Activated T-cell treated with anti-CD3 and anti-CD28 coated beads, Interleukin-2, amount 50 U/mL, for 72 hours (primary cell): ENCODE measurements around the gene LIMD2. TPM values are rescaled to one million over a fixed set of nuclear protein-coding genes. Genes with fewer than 3 reads are reported as not detected.
"Not testable (repeated sequence)": the region's sequence is repeated elsewhere in the genome, so short reads cannot be mapped to it uniquely, and the experiment has no call there.

Source experiments
- ATAC-seq, 2 donors: fragments of 150-1000 bp; cut with Tn5 transposase; replicated peaks in 1 of 2; 2 replicates each; pipeline ENCODE4 v1.10.0; 2021; ENCODE audit warnings: moderate library complexity in 2 of 2, mild to moderate bottlenecking in 1 of 2
- DNase-seq, 2 donors: peaks; one replicate each; pipeline ENCODE4 v3.0.0; 2021 to 2022; ENCODE audit warnings: mixed read lengths in 1 of 2
- H3K27ac Mint-ChIP-seq: one replicate; pipeline ENCODE4 v1.8.0; 2022; ENCODE audit warnings: mild to moderate bottlenecking, moderate library complexity, mixed read lengths
- H3K27me3 Mint-ChIP-seq: one replicate; pipeline ENCODE4 v1.8.0; 2022; ENCODE audit warnings: low read depth, mixed read lengths
- H3K36me3 Mint-ChIP-seq, 2 donors: one replicate each; pipeline ENCODE4 v1.8.0; 2022; ENCODE audit warnings: mixed read lengths in 2 of 2, mild to moderate bottlenecking in 1 of 2; ENCODE audit not compliant: insufficient read depth in 2 of 2
- H3K4me1 Mint-ChIP-seq: one replicate; pipeline ENCODE4 v1.8.0; 2022; ENCODE audit warnings: low read depth, mixed read lengths
- H3K4me3 Mint-ChIP-seq, 2 donors: one replicate each; pipeline ENCODE4 v1.8.0; 2022; ENCODE audit warnings: mild to moderate bottlenecking in 2 of 2, mixed read lengths in 2 of 2, moderate library complexity in 2 of 2
- H3K9me3 Mint-ChIP-seq, 2 donors: one replicate each; pipeline ENCODE4 v1.8.0; 2022; ENCODE audit warnings: mixed read lengths in 2 of 2
- total RNA-seq, 2 donors: library from RNA; stranded (reverse); gene quantifications; one replicate each; pipeline ENCODE4 v1.2.3, GENCODE V29; 2022

Gene LIMD2
- 100 to 1,000 TPM; 227 to 324 TPM for total RNA-seq

GRCh38 chr17:63699638-63700527 is at the start of gene LIMD2:
TSS of gene LIMD2 (minus strand) at chr17:63700125. CDS start at chr17:63699298, 827 bp downstream.
- H3K36me3 Mint-ChIP-seq, result peaks cover 7 to 8% of the 10 kb centered on the region in 2 donors
- H3K27me3 Mint-ChIP-seq, result no peaks in the 10 kb centered on the region
- ATAC-seq, result peak; percentile 27 to 36
- H3K4me1 Mint-ChIP-seq, result peaks cover 66% of the 10 kb centered on the region
- H3K9me3 Mint-ChIP-seq, result no peaks in the 10 kb centered on the region
- peak within 1 kb of the TSS; percentile 96 to 97 for H3K4me3 Mint-ChIP-seq
- DNase-seq, result peak; percentile 82 to 85
- H3K27ac Mint-ChIP-seq, result peak within 1 kb of the TSS; percentile 96

- peaks cover 1 to 2% of the 10 kb centered on the region in 2 donors for H3K36me3 Mint-ChIP-seq
- peak within 1 kb of the TSS; percentile 97 for H3K27ac Mint-ChIP-seq
- peaks cover 21% of the 10 kb centered on the region for H3K4me1 Mint-ChIP-seq
- peak; percentile 93 to 95 for ATAC-seq
- peak within 1 kb of the TSS; percentile 92 to 97 for H3K4me3 Mint-ChIP-seq
- no peaks in the 10 kb centered on the region for H3K9me3 Mint-ChIP-seq
- DNase-seq, result peak; percentile 100
- H3K27me3 Mint-ChIP-seq, result no peaks in the 10 kb centered on the region
These were observed 41.7 kb upstream of the LIMD2 start, which contains the start of gene STRADA for GRCh38 chr17:63741408-63742173. TSS of gene STRADA (minus strand) at chr17:63741799. CDS start at chr17:63728369, 13,430 bp downstream.

- ATAC-seq, result peak; percentile 16 to 33
- H3K27ac Mint-ChIP-seq, result peak overlapping the region; percentile 97
These were observed 41.1 kb upstream of the LIMD2 start for GRCh38 chr17:63741143-63741407.

GRCh38 chr17:63740464-63741142 is 40.7 kb upstream of the LIMD2 start:
- ATAC-seq (no peak), DNase-seq (no peak)
- H3K27me3 Mint-ChIP-seq, result no peaks in the 10 kb centered on the region
- H3K4me1 Mint-ChIP-seq, result peaks cover 21% of the 10 kb centered on the region
- H3K4me3 Mint-ChIP-seq, result peak overlapping the region; percentile 92 to 97
- peaks cover 1 to 2% of the 10 kb centered on the region in 2 donors for H3K36me3 Mint-ChIP-seq
- peak overlapping the region; percentile 97 for H3K27ac Mint-ChIP-seq
- H3K9me3 Mint-ChIP-seq, result no peaks in the 10 kb centered on the region

More at GRCh38 chr17:63741143-63741407, 41.1 kb upstream of the LIMD2 start:
- H3K27me3 Mint-ChIP-seq, result no peaks in the 10 kb centered on the region
- H3K9me3 Mint-ChIP-seq, result no peaks in the 10 kb centered on the region
- peak overlapping the region; percentile 92 to 97 for H3K4me3 Mint-ChIP-seq
- DNase-seq, result peak in 1 of 2 donors; percentile 66
- peaks cover 21% of the 10 kb centered on the region for H3K4me1 Mint-ChIP-seq
- peaks cover 1 to 2% of the 10 kb centered on the region in 2 donors for H3K36me3 Mint-ChIP-seq

GRCh38 chr17:63735691-63736090 is 35.8 kb upstream of the LIMD2 start:
- H3K9me3 Mint-ChIP-seq, result no peaks in the 10 kb centered on the region
- H3K4me1 Mint-ChIP-seq, result peaks cover 7% of the 10 kb centered on the region
- no peak overlapping the region for H3K27ac Mint-ChIP-seq
- ATAC-seq (no peak), DNase-seq (no peak)
- H3K27me3 Mint-ChIP-seq, result no peaks in the 10 kb centered on the region
- no peak overlapping the region for H3K4me3 Mint-ChIP-seq
- H3K36me3 Mint-ChIP-seq, result peaks cover 2% of the 10 kb centered on the region in 2 donors

GRCh38 chr17:63722403-63722802 is 22.5 kb upstream of the LIMD2 start:
- peak overlapping the region; percentile 57 for H3K27ac Mint-ChIP-seq
- H3K27me3 Mint-ChIP-seq, result no peaks in the 10 kb centered on the region
- ATAC-seq (no peak), DNase-seq (no peak)
- no peak overlapping the region for H3K4me3 Mint-ChIP-seq
- H3K36me3 Mint-ChIP-seq, result peaks cover 0 to 11% of the 10 kb centered on the region in 2 donors
- H3K9me3 Mint-ChIP-seq, result no peaks in the 10 kb centered on the region
- no peaks in the 10 kb centered on the region for H3K4me1 Mint-ChIP-seq

- H3K36me3 Mint-ChIP-seq, result not testable (repeated sequence)
These were observed 20.3 kb upstream of the LIMD2 start for GRCh38 chr17:63720194-63720593.

GRCh38 chr17:63718988-63719387 is 19.1 kb upstream of the LIMD2 start:
- Mint-ChIP-seq H3K9me3 (no peaks in the 10 kb centered on the region), H3K27me3 (no peaks in the 10 kb centered on the region), H3K36me3 (peaks cover 0 to 3% of the 10 kb centered on the region in 2 donors), H3K4me1 (no peaks in the 10 kb centered on the region), H3K27ac (peak overlapping the region; percentile 1), H3K4me3 (no peak overlapping the region)
- DNase-seq (no peak), ATAC-seq (no peak)

More at GRCh38 chr17:63720194-63720593, 20.3 kb upstream of the LIMD2 start:
- not testable (repeated sequence) for H3K27ac Mint-ChIP-seq, ATAC-seq, H3K4me3 Mint-ChIP-seq, DNase-seq, H3K27me3 Mint-ChIP-seq, H3K4me1 Mint-ChIP-seq, H3K9me3 Mint-ChIP-seq

GRCh38 chr17:63716426-63716825 is 16.5 kb upstream of the LIMD2 start:
- Mint-ChIP-seq H3K4me1 (no peaks in the 10 kb centered on the region), H3K27me3 (no peaks in the 10 kb centered on the region), H3K9me3 (no peaks in the 10 kb centered on the region), H3K4me3 (no peak overlapping the region), H3K36me3 (peaks cover 0 to 3% of the 10 kb centered on the region in 2 donors), H3K27ac (peak overlapping the region; percentile 90)
- no peak for ATAC-seq
- DNase-seq, result no peak

- Mint-ChIP-seq H3K4me3 (no peak overlapping the region), H3K36me3 (peaks cover 0 to 5% of the 10 kb centered on the region in 2 donors), H3K27me3 (no peaks in the 10 kb centered on the region)
These were observed 14.8 kb upstream of the LIMD2 start for GRCh38 chr17:63714550-63715277.

GRCh38 chr17:63709110-63709509 is 9.2 kb upstream of the LIMD2 start:
- peaks cover 7 to 15% of the 10 kb centered on the region in 2 donors for H3K36me3 Mint-ChIP-seq
- DNase-seq (no peak), ATAC-seq (no peak)
- no peaks in the 10 kb centered on the region for H3K27me3 Mint-ChIP-seq
- H3K9me3 Mint-ChIP-seq, result no peaks in the 10 kb centered on the region
- no peak overlapping the region for H3K4me3 Mint-ChIP-seq
- peak overlapping the region; percentile 71 for H3K27ac Mint-ChIP-seq
- peaks cover 55% of the 10 kb centered on the region for H3K4me1 Mint-ChIP-seq

More at GRCh38 chr17:63714550-63715277, 14.8 kb upstream of the LIMD2 start:
- Mint-ChIP-seq H3K4me1 (peaks cover 9% of the 10 kb centered on the region), H3K9me3 (no peaks in the 10 kb centered on the region), H3K27ac (no peak overlapping the region)
- DNase-seq (no peak), ATAC-seq (no peak)

- peak overlapping the region; percentile 46 for H3K27ac Mint-ChIP-seq
- peaks cover 74% of the 10 kb centered on the region for H3K4me1 Mint-ChIP-seq
- H3K9me3 Mint-ChIP-seq, result no peaks in the 10 kb centered on the region
- H3K27me3 Mint-ChIP-seq, result no peaks in the 10 kb centered on the region
- no peak overlapping the region for H3K4me3 Mint-ChIP-seq
- no peak for DNase-seq
- H3K36me3 Mint-ChIP-seq, result peaks cover 10 to 15% of the 10 kb centered on the region in 2 donors
- no peak for ATAC-seq
These were observed 7.2 kb upstream of the LIMD2 start for GRCh38 chr17:63707151-63707550.
